K562 (cell line): ENCODE results near the gene NMS. TPM values are rescaled to one million over a fixed set of nuclear protein-coding genes. Genes with fewer than 3 reads are reported as not detected.

Experiments
- ATAC-seq: fragments of 200-7000 bp; cut with Tn5 transposase; 3 replicates; pipeline ENCODE4 v1.9.1; 2020; ENCODE audit warnings: moderate library complexity
- BruUV-seq: library from RNA; stranded (reverse); fragments of 400-500 nt; replicated peaks from 2 replicates; lab custom pipeline; 2021; lab: Mats Ljungman, UMichigan
- CTCF ChIA-PET: fragments of 300-600 bp; formaldehyde crosslinking; extraction: SDS; loops from one replicate; lab custom pipeline; 2021; ENCODE audit warnings: low intra/inter-chr PET ratio; lab: Yijun Ruan, JAX
- POLR2A ChIA-PET: fragments of 300-600, 350-650 bp; sonication (Branson Sonifier 250); formaldehyde crosslinking; extraction: SDS; loops from one replicate; lab custom pipeline; 2021; ENCODE audit warnings: antibody characterized with exemption, inconsistent platforms; lab: Yijun Ruan, JAX
- DNase-seq, 4 experiments: peaks; one replicate each; pipeline versions ENCODE4 v3.0.0 to v3.0.0-alpha.2; 2011 to 2018; ENCODE audit warnings: low spot score in 3 of 4, mixed read lengths in 3 of 4; ENCODE audit errors: extremely low read depth in 1 of 4
- FAIRE-seq: peaks from 2 replicates; lab custom pipeline; 2011; peaks lifted over from hg19 to GRCh38; lab: Jason Lieb, UNC
- H2AFZ ChIP-seq: 2 replicates; pipeline ENCODE4 v1.6.0; 2011; ENCODE audit warnings: low read depth, low read length, control low read depth, inconsistent platforms
- H3K27ac ChIP-seq: fragments of 200-600 bp; 3 replicates; pipeline ENCODE4 v1.8.0; 2011; ENCODE audit warnings: low read depth, mild to moderate bottlenecking, control low read depth, inconsistent platforms, low read length, moderate library complexity, mixed read lengths; ENCODE audit errors: extremely low read depth
- H3K27me3 ChIP-seq, 2 experiments: fragments of 300-600 bp in 1 of 2; 2 replicates in 1 of 2; 3 replicates in 1 of 2; pipeline versions ENCODE4 v1.6.0 to v1.8.0; 2011; ENCODE audit warnings: inconsistent platforms in 2 of 2, low read length in 2 of 2, mild to moderate bottlenecking in 1 of 2, mixed read lengths in 1 of 2, moderate library complexity in 1 of 2; ENCODE audit not compliant: control insufficient read depth in 2 of 2, insufficient read depth in 2 of 2
- H3K36me3 ChIP-seq: fragments of 300-600 bp; 3 replicates; pipeline ENCODE4 v1.8.0; 2011; ENCODE audit warnings: mild to moderate bottlenecking, low read length, inconsistent platforms; ENCODE audit not compliant: control insufficient read depth, insufficient read depth
- H3K4me1 ChIP-seq, 2 experiments: fragments of 200-600 bp in 1 of 2; replicated peaks in 1 of 2; 2 replicates in 1 of 2; 3 replicates in 1 of 2; pipeline versions ENCODE4 v1.5.1 to v1.8.0; 2011; ENCODE audit warnings: inconsistent platforms in 2 of 2, low read length in 2 of 2, mild to moderate bottlenecking in 1 of 2, mixed read lengths in 1 of 2, moderate library complexity in 1 of 2; ENCODE audit not compliant: control insufficient read depth in 2 of 2, insufficient read depth in 2 of 2
- H3K4me2 ChIP-seq: 2 replicates; pipeline ENCODE4 v1.6.1; 2011; ENCODE audit warnings: low read length, control low read depth, inconsistent platforms, mixed read lengths; ENCODE audit not compliant: insufficient read depth
- H3K4me3 ChIP-seq: fragments of 200-600 bp; sonication (generic), shearing (Covaris generic); 2 replicates; pipeline ENCODE4 v1.5.1; 2016; ENCODE audit warnings: control low read depth, inconsistent platforms
- H3K79me2 ChIP-seq: fragments of 200-600 bp; 3 replicates; pipeline ENCODE4 v1.8.0; 2011; ENCODE audit warnings: low read length, inconsistent platforms; ENCODE audit not compliant: control insufficient read depth, insufficient read depth
- H3K9ac ChIP-seq, 2 experiments: 2 replicates each; pipeline versions ENCODE4 v1.6.0 to v1.6.1; 2011; ENCODE audit warnings: low read depth in 2 of 2, low read length in 2 of 2, control low read depth in 1 of 2, inconsistent platforms in 1 of 2, mild to moderate bottlenecking in 1 of 2, mixed read lengths in 1 of 2; ENCODE audit not compliant: insufficient read depth in 1 of 2
- H3K9me1 ChIP-seq: one replicate; pipeline ENCODE4 v1.6.0; 2011; ENCODE audit warnings: inconsistent platforms, mild to moderate bottlenecking, low read length, moderate library complexity; ENCODE audit not compliant: control insufficient read depth, insufficient read depth
- H3K9me3 ChIP-seq: replicated peaks from 2 replicates; pipeline ENCODE4 v1.5.1; 2011; ENCODE audit warnings: low read depth, low read length, inconsistent platforms; ENCODE audit not compliant: control insufficient read depth, insufficient read depth
- H4K20me1 ChIP-seq: replicated peaks from 2 replicates; pipeline ENCODE4 v1.6.1; 2011; ENCODE audit warnings: low read length, inconsistent platforms, mixed read lengths; ENCODE audit not compliant: control insufficient read depth, insufficient read depth
- CXXC5 ChIP-seq: fragments of 250-450 bp; sonication (Bioruptor Pico); IDR thresholded peaks from 2 replicates; pipeline ENCODE4 v1.8.0; 2022; ENCODE audit warnings: inconsistent platforms, mild to moderate bottlenecking, moderate library complexity
- NR2C1 ChIP-seq, 2 experiments: fragments of 450-650 bp; IDR thresholded peaks; 2 replicates each; pipeline ENCODE4 v1.6.1; 2017; ENCODE audit warnings: mild to moderate bottlenecking in 2 of 2, antibody characterized with exemption in 1 of 2, inconsistent platforms in 1 of 2, missing compliant biosample characterization in 1 of 2, missing genetic modification characterization in 1 of 2
- PCBP2 ChIP-seq: fragments of 200-400 bp; formaldehyde crosslinking; IDR thresholded peaks from 2 replicates; pipeline ENCODE4 v1.6.1; 2018; ENCODE audit warnings: low read length, low read depth, mild to moderate bottlenecking, moderate library complexity; ENCODE audit not compliant: poor library complexity, severe bottlenecking
- TRIM24 ChIP-seq, 2 experiments: fragments of 450-650 bp; IDR thresholded peaks; 2 replicates each; pipeline ENCODE4 v1.6.1; 2016
- WGBS: fragments of 100-300 bp; shearing (Covaris generic); methylation state at CpG from one replicate; pipeline ENCODE4 v1.1.6; 2016; ENCODE audit warnings: low coverage, mixed read lengths; ENCODE audit not compliant: insufficient coverage; ENCODE audit errors: missing lambda C conversion rate; 5-methylcytosine and 5-hydroxymethylcytosine counted together
- in situ Hi-C: fragments of 300-500 bp; cut with MboI; formaldehyde crosslinking; loops from 4 replicates; pipeline ENCODE4 v1.15.0; 2018; ENCODE audit warnings: inconsistent platforms, mixed read lengths
- intact Hi-C: fragments of 100-400 bp; cut with micrococcal nuclease; formaldehyde crosslinking; loops from 2 replicates; pipeline ENCODE4 v1.14.2; 2022
- polyA plus RNA-seq, 8 experiments: library from polyadenylated mRNA; depleted of rRNA in 4 of 8; stranded (reverse) in 5 of 8; unstranded in 3 of 8; fragments of >200 nt; fragmentation: Nextera tagmentation in 2 of 8; fragmentation: Illumina TruSeq in 1 of 8; extraction: Ambion mirVana in 2 of 8; extraction: Trizol in 1 of 8; gene quantifications; 2 replicates each; pipeline versions ENCODE4 v1.2.1 to v1.2.3, GENCODE V29; 2011 to 2014; ENCODE audit warnings: inconsistent platforms in 1 of 8, missing spikeins in 1 of 8
- total RNA-seq, 7 experiments: library from RNA; depleted of rRNA in 6 of 7; stranded (reverse); fragments of >200 nt in 6 of 7; fragmentation: Illumina TruSeq in 2 of 7; extraction: Trizol in 2 of 7; gene quantifications; 2 replicates each; pipeline versions ENCODE4 v1.2.1 to v1.2.3, GENCODE V29; 2011 to 2021; ENCODE audit warnings: low replicate concordance in 1 of 7
- TF ChIP-seq, protein P1 (sequence below): fragments of 250-450 bp; sonication (Bioruptor Pico); IDR thresholded peaks from 2 replicates; pipeline ENCODE4 v1.5.0; 2022; ENCODE audit warnings: mild to moderate bottlenecking
- TF ChIP-seq, protein P2 (sequence below): fragments of 450-650 bp; IDR thresholded peaks from 2 replicates; pipeline ENCODE4 v1.6.1; 2017; ENCODE audit warnings: antibody characterized with exemption
- TF ChIP-seq, protein P3 (sequence below): sonication (generic); formaldehyde crosslinking; IDR thresholded peaks from 2 replicates; pipeline ENCODE4 v1.8.0; 2023; ENCODE audit warnings: mild to moderate bottlenecking, missing genetic modification reagents

The NMS gene
- total and polyA plus RNA-seq, 9 of the 15 experiments (the other 6 are each of a cell fraction or from before 2014, with no cell fraction given), result not detected

DNA sequence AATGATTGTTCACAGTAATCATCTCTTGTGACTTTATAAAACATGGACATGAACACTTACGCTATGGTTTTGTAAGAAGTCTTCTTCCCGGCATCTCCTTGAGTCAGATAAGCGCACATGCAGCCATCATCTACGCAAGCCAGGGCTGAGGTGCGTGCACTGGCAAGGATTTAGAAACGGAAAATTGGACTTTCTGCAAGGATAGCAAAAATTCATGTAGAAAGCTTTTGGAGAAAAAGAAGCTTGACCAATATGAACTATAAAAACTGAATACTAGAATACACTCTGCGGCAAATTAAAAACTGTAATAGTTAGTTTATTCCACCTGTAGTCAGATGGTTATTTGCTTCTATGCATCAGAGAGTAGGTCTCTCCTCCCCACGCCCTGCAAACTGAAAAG lies 6.3 kb downstream of the NMS start:
- CTCF ChIA-PET, result no interaction called here
- H3K9me1 ChIP-seq, result no peaks in the 10 kb centered on the region
- in situ Hi-C loops, result no loop called here

More for the DNA sequence above, 6.3 kb downstream of the NMS start:
- Histone ChIP-seq H4K20me1 (0 out of 2 replicates have a peak, but pooled peaks cover 2% of the 10 kb centered on the region), H3K4me2 (no peak overlapping the region), H3K9me3 (no peaks in the 10 kb centered on the region), H3K4me3 (no peak overlapping the region), H3K4me1 (no peaks in the 10 kb centered on the region), H3K79me2 (no peaks in the 10 kb centered on the region), H3K9ac (no peak overlapping the region), H2AFZ (no peak overlapping the region), H3K27ac (no peak overlapping the region), H3K36me3 (no peaks in the 10 kb centered on the region), H3K27me3 (peaks cover 9 to 17% of the 10 kb centered on the region in 2 experiments; a peak in 4 of 5 replicates)
- DNase-seq, result no peak
- intact Hi-C loops, result no loop called here
- WGBS, result 3% methylated on average over 8 of the region's 8 CpGs
- ATAC-seq, result no peak
- no TSS peak for BruUV-seq
- POLR2A ChIA-PET, result no interaction called here
- TF ChIP-seq NR2C1 (IDR thresholded peaks at IDR 0.05), result no peak
- TF ChIP-seq NR2C1 (tag; IDR thresholded peaks at IDR 0.05), result no peak
- TF ChIP-seq, protein P1, sequence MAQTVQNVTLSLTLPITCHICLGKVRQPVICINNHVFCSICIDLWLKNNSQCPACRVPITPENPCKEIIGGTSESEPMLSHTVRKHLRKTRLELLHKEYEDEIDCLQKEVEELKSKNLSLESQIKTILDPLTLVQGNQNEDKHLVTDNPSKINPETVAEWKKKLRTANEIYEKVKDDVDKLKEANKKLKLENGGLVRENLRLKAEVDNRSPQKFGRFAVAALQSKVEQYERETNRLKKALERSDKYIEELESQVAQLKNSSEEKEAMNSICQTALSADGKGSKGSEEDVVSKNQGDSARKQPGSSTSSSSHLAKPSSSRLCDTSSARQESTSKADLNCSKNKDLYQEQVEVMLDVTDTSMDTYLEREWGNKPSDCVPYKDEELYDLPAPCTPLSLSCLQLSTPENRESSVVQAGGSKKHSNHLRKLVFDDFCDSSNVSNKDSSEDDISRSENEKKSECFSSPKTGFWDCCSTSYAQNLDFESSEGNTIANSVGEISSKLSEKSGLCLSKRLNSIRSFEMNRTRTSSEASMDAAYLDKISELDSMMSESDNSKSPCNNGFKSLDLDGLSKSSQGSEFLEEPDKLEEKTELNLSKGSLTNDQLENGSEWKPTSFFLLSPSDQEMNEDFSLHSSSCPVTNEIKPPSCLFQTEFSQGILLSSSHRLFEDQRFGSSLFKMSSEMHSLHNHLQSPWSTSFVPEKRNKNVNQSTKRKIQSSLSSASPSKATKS, result no peak
- no peak for TF ChIP-seq TRIM24 (IDR thresholded peaks at IDR 0.05)
- no peak for TF ChIP-seq PCBP2
- no peak for TF ChIP-seq CXXC5 (CRISPR knock-in tag)
- TF ChIP-seq, protein P2, sequence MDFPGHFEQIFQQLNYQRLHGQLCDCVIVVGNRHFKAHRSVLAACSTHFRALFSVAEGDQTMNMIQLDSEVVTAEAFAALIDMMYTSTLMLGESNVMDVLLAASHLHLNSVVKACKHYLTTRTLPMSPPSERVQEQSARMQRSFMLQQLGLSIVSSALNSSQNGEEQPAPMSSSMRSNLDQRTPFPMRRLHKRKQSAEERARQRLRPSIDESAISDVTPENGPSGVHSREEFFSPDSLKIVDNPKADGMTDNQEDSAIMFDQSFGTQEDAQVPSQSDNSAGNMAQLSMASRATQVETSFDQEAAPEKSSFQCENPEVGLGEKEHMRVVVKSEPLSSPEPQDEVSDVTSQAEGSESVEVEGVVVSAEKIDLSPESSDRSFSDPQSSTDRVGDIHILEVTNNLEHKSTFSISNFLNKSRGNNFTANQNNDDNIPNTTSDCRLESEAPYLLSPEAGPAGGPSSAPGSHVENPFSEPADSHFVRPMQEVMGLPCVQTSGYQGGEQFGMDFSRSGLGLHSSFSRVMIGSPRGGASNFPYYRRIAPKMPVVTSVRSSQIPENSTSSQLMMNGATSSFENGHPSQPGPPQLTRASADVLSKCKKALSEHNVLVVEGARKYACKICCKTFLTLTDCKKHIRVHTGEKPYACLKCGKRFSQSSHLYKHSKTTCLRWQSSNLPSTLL, result no peak
- TF ChIP-seq, protein P3, sequence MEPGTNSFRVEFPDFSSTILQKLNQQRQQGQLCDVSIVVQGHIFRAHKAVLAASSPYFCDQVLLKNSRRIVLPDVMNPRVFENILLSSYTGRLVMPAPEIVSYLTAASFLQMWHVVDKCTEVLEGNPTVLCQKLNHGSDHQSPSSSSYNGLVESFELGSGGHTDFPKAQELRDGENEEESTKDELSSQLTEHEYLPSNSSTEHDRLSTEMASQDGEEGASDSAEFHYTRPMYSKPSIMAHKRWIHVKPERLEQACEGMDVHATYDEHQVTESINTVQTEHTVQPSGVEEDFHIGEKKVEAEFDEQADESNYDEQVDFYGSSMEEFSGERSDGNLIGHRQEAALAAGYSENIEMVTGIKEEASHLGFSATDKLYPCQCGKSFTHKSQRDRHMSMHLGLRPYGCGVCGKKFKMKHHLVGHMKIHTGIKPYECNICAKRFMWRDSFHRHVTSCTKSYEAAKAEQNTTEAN (CRISPR knock-in tag), result no peak
- FAIRE-seq, result no peak
